Cardiac muscle cell (in vitro differentiated cells and primary cell): Measurements from ENCODE around the gene DOHH. TPM values are rescaled to one million over a fixed set of nuclear protein-coding genes. Genes with fewer than 3 reads are reported as not detected.
A peak's percentile ranks its signal among the peaks of the same experiment; 100 is the strongest.

Experiments
- DNase-seq, 2 donors: peaks; one replicate each; pipeline versions ENCODE4 v3.0.0 to v3.0.0-alpha.2; 2010 to 2017; ENCODE audit warnings: low read depth in 1 of 2, low spot score in 1 of 2
- H3K27ac ChIP-seq: fragments of 200-600 bp; sonication (generic); 2 replicates; pipeline ENCODE4 v1.5.1; 2016
- H3K27me3 ChIP-seq: fragments of 200-600 bp; sonication (generic); 2 replicates; pipeline ENCODE4 v1.6.0; 2016; ENCODE audit warnings: control low read depth
- H3K36me3 ChIP-seq: fragments of 200-600 bp; sonication (generic); 2 replicates; pipeline ENCODE4 v1.5.1; 2016; ENCODE audit warnings: control low read depth
- H3K4me1 ChIP-seq: fragments of 200-600 bp; sonication (generic); 2 replicates; pipeline ENCODE4 v1.8.1; 2017; ENCODE audit warnings: low read depth, mild to moderate bottlenecking, mixed run types
- H3K4me3 ChIP-seq: fragments of 200-600 bp; sonication (generic); 2 replicates; pipeline ENCODE4 v1.5.1; 2016; ENCODE audit warnings: mild to moderate bottlenecking
- H3K9me3 ChIP-seq: fragments of 200-600 bp; sonication (generic); 2 replicates; pipeline ENCODE4 v1.5.1; 2017; ENCODE audit warnings: low read depth, mild to moderate bottlenecking, control low read depth
- CTCF ChIP-seq: IDR thresholded peaks from 2 replicates; pipeline ENCODE4 v1.5.1; 2012; ENCODE audit warnings: low read depth, mild to moderate bottlenecking, low read length
- polyA plus RNA-seq: library from polyadenylated mRNA; unstranded; fragments of >200 nt; fragmentation: Nextera tagmentation; extraction: Ambion mirVana; gene quantifications from 2 replicates; pipeline ENCODE4 v1.2.1, GENCODE V29; 2016
- total RNA-seq: library from RNA; depleted of rRNA; stranded (reverse); fragments of >200 nt; gene quantifications from 2 replicates; pipeline ENCODE4 v1.2.3, GENCODE V29; 2016

The DOHH gene
- total and polyA plus RNA-seq, 2 experiments from 2014 or later = 16.2 to 21.0 TPM

- H3K27ac ChIP-seq = peak overlapping the region; percentile 48
- DNase-seq = no peak
- H3K4me1 ChIP-seq = no peaks in the 10 kb centered on the region
- no peaks in the 10 kb centered on the region for H3K27me3 ChIP-seq
- H3K36me3 ChIP-seq = peaks cover 22% of the 10 kb centered on the region
- TF ChIP-seq CTCF = no peak
- no peaks in the 10 kb centered on the region for H3K9me3 ChIP-seq
- no peak overlapping the region for H3K4me3 ChIP-seq
Observed at GRCh38 chr19:3536429-3537100, 36.1 kb upstream of the DOHH start.

DNA sequence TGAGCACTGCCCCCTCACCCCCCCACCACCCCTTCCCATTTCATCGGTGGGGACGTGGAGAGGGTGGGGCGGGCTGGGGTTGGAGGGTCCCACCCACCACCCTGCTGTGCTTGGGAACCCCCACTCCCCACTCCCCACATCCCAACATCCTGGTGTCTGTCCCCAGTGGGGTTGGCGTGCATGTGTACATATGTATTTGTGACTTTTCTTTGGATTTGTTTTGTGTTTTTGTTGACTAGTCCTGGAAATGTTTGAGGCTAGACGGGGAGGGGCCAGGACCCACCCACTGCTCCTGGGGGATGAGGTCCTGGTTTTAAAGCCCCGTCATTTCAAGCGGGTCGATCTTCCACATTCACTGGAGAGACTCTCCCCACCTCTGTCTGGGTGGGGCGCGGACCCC is 35.5 kb upstream of the DOHH start:
- no peak for DNase-seq
- H3K4me3 ChIP-seq = no peak overlapping the region
- TF ChIP-seq CTCF = no peak
- H3K27me3 ChIP-seq = no peaks in the 10 kb centered on the region
- H3K27ac ChIP-seq = no peak overlapping the region
- H3K4me1 ChIP-seq = no peaks in the 10 kb centered on the region
- H3K36me3 ChIP-seq = peaks cover 22% of the 10 kb centered on the region
- no peaks in the 10 kb centered on the region for H3K9me3 ChIP-seq

GRCh38 chr19:3535563-3535965 is 35.1 kb upstream of the DOHH start:
- Histone ChIP-seq H3K27me3 (no peaks in the 10 kb centered on the region), H3K4me1 (no peaks in the 10 kb centered on the region), H3K36me3 (peaks cover 22% of the 10 kb centered on the region), H3K9me3 (no peaks in the 10 kb centered on the region), H3K27ac (no peak overlapping the region), H3K4me3 (no peak overlapping the region)
- TF ChIP-seq CTCF = no peak
- no peak for DNase-seq

- no peak for TF ChIP-seq CTCF
- Histone ChIP-seq H3K27me3 (no peaks in the 10 kb centered on the region), H3K36me3 (peaks cover 22% of the 10 kb centered on the region), H3K9me3 (no peaks in the 10 kb centered on the region), H3K4me1 (no peaks in the 10 kb centered on the region), H3K27ac (no peak overlapping the region), H3K4me3 (no peak overlapping the region)
- DNase-seq = no peak
Observed at GRCh38 chr19:3535235-3535535, 34.7 kb upstream of the DOHH start.

DNA sequence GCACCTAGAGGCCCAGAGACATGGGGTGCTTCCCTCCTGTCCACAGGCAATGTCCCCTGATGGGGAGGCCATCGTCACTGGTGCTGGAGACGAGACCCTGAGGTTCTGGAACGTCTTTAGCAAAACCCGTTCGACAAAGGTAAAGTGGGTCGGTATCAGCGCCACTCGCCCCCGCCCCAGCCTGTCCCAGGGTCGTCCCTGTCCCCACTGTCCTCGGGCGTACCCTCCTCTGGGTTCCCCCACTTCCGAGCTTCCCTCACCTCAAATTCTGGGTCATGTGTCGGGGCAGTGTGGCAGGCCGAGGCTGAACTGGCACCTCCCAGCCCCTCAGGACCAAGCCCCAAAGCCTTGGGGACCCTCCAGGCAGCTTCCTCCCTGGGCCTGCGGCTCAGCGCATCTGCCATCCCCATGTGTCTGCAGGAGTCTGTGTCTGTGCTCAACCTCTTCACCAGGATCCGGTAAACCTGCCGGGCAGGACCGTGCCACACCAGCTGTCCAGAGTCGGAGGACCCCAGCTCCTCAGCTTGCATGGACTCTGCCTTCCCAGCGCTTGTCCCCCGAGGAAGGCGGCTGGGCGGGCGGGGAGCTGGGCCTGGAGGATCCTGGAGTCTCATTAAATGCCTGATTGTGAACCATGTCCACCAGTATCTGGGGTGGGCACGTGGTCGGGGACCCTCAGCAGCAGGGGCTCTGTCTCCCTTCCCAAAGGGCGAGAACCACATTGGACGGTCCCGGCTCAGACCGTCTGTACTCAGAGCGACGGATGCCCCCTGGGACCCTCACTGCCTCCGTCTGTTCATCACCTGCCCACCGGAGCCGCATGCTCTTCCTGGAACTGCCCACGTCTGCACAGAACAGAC is 34.1 kb upstream of the DOHH start:
- no peaks in the 10 kb centered on the region for H3K27me3 ChIP-seq

More for the DNA sequence above, 34.1 kb upstream of the DOHH start:
- DNase-seq = no peak
- Histone ChIP-seq H3K36me3 (peaks cover 22% of the 10 kb centered on the region), H3K4me3 (no peak overlapping the region), H3K4me1 (no peaks in the 10 kb centered on the region), H3K27ac (no peak overlapping the region), H3K9me3 (no peaks in the 10 kb centered on the region)
- no peak for TF ChIP-seq CTCF
